Measurements from ENCODE around the gene BICD1.
"Not testable (repeated sequence)": the region's sequence is repeated elsewhere in the genome, so short reads cannot be mapped to it uniquely, and the experiment has no call there.

Gene BICD1

GRCh38 chr12:32196250-32197198 is 89.9 kb downstream of the BICD1 start:
- DNase-seq (ENCODE audit: low spot score) = no peak

DNA sequence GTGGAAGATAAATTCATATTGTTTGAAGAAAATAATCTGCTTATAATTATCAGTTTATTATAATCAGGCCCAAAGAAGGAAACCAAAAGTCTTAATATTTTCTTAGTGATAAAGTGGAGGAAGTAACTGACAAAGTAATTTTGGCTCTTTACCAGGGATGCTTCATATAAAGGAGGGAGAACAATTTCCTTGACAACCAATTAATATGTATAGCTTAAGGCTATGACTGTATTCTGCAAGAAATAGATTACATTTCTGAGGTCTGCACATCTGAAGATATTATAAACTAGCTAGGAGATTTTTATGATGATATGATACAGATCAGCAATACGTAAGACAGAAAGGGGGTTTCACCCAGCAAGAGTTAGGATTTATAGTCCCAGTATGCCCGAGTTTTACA is 90.8 kb downstream of the BICD1 start:
- no peak for DNase-seq (ENCODE audit: low spot score)

DNA sequence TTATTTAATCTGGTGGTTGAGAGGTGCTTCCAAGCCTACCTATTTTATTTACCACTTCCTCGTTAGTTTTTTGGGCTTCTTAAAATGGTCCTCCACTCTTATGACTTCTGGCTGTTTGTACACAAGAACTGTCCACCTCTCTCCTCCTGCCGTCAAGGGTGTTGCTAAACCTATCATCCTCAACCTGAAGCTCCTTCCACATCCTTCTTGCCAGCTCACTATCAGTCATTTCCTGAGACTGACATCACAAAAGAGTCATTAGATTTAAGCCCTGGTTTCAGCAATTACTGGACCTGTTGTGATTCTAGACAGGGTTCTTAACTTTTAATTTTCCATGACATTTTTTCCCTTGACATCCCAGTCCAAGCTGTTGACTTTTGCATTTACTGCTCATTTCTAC is 91.9 kb downstream of the BICD1 start:
- no peak for DNase-seq (ENCODE audit: low spot score)

DNA sequence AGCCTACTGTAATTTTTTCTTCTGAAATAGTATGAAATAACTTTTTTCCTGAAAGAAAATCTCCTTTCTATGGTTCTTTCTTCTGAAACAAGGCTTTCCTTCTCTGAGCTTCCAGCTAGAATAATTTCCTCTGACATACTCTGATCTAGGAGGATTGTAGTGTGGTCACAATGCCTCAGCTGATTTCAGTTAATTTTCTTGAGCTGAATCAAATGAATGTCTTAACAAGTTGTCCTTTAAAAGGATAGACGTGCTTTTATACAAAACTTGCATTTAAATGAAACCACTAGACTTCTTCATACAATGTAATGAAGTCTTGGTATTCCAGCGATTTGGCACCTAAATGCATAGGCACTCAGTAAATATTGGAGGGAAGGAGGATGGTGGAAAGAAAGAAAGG is 94.4 kb downstream of the BICD1 start:
- no peak for DNase-seq (ENCODE audit: low spot score)

DNA sequence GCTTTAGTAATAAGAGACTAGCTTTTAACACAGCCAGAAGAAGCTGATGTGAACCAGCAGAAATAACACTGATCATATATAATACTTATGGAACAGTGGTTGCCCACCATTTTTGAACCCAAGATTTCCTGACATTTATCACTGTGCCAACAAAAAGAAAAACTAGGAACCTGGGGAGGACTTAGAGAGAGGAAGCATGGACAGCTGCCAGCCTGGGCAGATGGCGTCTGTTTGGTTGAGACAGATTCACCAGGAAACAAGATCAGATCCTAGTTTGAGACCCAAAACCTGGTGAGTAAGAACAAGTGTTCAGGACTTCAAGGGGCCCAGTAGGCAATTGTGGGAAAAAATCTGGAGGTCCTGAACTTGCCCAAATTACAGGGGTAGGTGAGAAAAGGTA is 95.3 kb downstream of the BICD1 start:
- DNase-seq (ENCODE audit: low spot score) = no peak

GRCh38 chr12:32205731-32206130 is 99.1 kb downstream of the BICD1 start:
- no peak for DNase-seq (ENCODE audit: low spot score)

DNA sequence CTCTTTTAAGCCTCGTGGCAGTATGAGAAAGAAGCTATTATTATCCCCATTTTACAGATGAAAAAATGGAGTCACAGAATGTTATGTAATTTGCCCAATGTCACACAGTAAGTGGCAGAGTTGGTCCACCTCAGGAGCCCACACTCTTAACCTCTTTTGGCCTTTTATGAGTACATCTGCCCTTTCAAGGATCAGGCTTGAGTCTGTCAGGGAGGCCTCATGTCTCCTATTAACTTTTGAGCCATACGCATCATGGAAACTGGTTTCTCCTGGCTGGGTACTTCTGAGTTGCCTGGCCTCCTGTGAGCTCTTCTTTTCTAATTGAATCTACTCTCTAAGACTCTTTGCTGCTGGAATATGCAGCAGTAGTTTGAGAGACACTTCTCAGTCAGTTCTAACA is 101.7 kb downstream of the BICD1 start:
- DNase-seq (ENCODE audit: low spot score) = no peak

DNA sequence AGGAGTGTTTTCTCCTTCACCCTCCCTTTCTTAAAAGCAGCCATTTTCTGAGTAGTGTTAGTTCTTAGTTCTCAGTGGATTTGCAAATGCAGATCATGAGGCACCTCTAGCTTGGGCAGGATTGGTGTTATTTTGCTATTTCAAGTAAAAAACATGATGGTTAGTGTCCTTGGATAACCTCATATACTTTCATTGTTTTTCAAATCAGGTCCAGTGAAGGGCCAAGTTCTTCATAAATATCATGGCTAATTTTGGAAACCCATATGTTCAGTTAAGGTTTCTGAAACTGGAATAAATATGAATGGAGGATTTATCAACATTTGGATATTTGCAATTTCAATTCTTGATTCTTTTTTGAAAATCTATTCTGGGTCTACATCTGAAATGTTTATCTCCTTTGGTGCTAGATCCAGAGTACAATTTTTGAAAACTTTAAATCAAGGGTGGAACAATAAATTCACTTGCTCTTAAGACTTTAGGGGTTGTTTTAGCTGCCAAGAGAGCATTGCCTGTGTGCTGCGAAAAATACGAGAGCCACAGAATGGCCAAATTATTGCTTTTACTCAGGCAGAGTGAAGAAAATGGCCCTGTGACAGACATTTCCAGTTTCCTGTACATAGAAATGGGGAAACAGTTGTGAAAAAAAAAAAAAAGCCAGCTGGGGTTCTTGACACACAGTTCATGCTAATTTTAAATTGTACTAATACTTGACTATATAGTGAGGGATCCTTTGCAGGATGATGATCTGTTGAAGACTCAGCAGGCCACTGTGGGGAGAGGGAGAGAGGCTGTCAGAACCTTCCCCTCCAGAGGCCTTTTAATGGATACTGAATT is 104.6 kb downstream of the BICD1 start:
- no peak for DNase-seq (ENCODE audit: low spot score)

- DNase-seq (ENCODE audit: low spot score) = no peak
Observed at GRCh38 chr12:32211900-32212156, 105.2 kb downstream of the BICD1 start.

- DNase-seq (ENCODE audit: low spot score) = no peak
Observed at GRCh38 chr12:32214723-32215122, 108.1 kb downstream of the BICD1 start.

DNA sequence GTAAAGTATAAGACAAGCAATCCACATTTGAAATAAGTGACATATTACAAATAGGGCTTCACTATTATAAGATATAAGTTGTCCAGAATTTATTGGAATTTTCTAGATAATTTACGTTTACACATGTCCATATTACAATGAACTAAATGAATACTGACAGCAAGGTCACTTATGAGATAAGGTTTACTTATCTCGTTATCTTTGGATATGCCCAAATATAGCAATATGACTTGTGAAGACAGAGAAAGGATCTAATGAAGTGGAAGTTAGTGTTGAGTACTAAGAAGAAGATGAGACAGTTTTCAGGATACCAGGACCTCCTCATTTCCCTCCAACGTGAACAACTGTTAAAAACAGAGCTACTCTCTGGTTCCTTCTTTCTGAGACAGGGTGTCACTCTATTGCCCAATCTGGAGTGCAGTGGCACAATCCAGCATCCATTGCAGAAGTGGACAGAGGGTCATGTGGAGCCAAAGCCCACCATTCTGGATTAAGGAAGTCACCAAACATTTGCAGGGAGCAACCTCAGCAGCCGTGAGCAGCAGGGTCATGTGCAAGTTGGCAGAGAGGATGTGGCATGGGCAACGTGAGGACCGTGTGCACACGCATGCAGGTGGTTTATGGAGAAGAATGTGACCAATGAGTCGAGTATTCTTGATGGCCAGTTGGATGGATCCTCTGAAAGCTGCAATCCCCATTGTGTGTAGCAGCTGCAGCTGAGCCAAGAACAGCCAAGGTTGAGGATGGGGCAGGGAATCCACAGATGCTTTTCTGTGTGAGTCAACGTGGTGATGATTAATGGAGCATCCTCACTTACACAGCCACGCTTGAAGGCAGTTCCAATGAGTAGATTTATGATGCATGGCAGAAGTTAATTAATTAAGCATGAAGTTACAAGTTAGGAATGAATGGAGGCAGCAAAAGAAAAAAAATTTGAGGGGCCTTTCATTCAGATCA is 111.0 kb downstream of the BICD1 start:
- DNase-seq (ENCODE audit: low spot score) = peak; percentile 87

- DNase-seq (ENCODE audit: low spot score) = no peak
Observed at GRCh38 chr12:32223941-32224340, 117.3 kb downstream of the BICD1 start.

GRCh38 chr12:32226768-32227167 is 120.1 kb downstream of the BICD1 start:
- no peak for DNase-seq (ENCODE audit: low spot score)

GRCh38 chr12:32229971-32230612 is 123.4 kb downstream of the BICD1 start:
- DNase-seq (ENCODE audit: low spot score) = no peak

GRCh38 chr12:32230613-32230993 is 124.0 kb downstream of the BICD1 start:
- DNase-seq (ENCODE audit: low spot score) = no peak

DNA sequence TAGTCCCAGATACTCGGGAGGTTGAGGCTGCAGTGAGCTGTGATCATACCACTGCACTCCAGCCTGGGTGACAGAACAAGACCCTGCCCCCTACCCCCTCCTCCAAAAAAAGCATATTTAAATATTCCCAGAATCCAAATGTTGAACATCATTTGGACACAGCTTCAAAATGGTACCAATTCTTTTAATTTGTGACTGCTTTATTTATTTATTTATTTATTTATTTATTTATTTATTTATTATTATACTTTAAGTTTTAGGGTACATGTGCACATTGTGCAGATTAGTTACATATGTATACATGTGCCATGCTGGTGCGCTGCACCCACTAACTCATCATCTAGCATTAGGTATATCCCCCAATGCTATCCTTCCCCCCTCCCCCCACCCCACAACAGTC is 124.7 kb downstream of the BICD1 start:
- DNase-seq (ENCODE audit: low spot score) = not testable (repeated sequence)

DNA sequence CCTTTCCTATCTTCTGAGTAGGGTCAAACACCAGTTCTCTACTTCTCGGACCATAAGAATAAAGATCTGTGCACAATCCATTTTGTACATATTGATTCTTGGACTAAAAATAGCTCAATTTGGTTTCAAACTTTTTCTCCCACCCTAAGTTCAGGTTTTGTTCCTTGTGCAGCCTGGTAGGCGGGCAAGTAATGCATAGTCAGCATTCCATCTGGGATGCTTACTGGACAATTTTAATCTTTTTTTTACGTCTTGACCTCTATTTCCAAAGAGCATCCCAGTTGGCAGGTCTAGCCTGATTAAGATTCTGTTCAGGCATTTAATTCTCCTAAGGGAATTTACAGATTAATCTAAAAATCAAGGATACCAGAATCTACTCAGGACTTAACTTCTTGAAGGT is 126.9 kb downstream of the BICD1 start:
- DNase-seq (ENCODE audit: low spot score) = no peak

- DNase-seq (ENCODE audit: low spot score) = no peak
Observed at GRCh38 chr12:32235251-32235650, 128.6 kb downstream of the BICD1 start.

- DNase-seq (ENCODE audit: low spot score) = no peak
Observed at GRCh38 chr12:32240162-32240561, 133.5 kb downstream of the BICD1 start.

GRCh38 chr12:32240831-32241230 is 134.2 kb downstream of the BICD1 start:
- DNase-seq (ENCODE audit: low spot score) = no peak

- DNase-seq (ENCODE audit: low spot score) = no peak
Observed at GRCh38 chr12:32242641-32243040, 136.0 kb downstream of the BICD1 start.
